ENCODE data around the gene UBXN10. TPM values are rescaled to one million over a fixed set of nuclear protein-coding genes. Genes with fewer than 3 reads are reported as not detected.

The UBXN10 gene
- total and polyA plus RNA-seq, 2 of the 4 experiments (the other 2 are of a cell fraction) = not detected

GRCh38 chr1:20215716-20216115, 29.8 kb downstream of the UBXN10 start:
- TF ChIP-seq NFE2L2 (IDR thresholded peaks at IDR 0.05; ENCODE audit: low read depth, low read length) (no peak), MXI1 (IDR thresholded peaks at IDR 0.05; ENCODE audit: borderline replicate concordance, low read depth, low read length) (no peak), MAFK (IDR thresholded peaks at IDR 0.05; ENCODE audit: low read depth, low read length) (no peak), RCOR1 (IDR thresholded peaks at IDR 0.05; ENCODE audit: insufficient replicate concordance, low read length) (no peak), CHD1 (IDR thresholded peaks at IDR 0.05; ENCODE audit: low read depth, low read length) (no peak), USF2 (IDR thresholded peaks at IDR 0.05; ENCODE audit: low read depth, low read length) (no peak), SMC3 (IDR thresholded peaks at IDR 0.05; ENCODE audit: low read depth, low read length) (no peak), RFX5 (IDR thresholded peaks at IDR 0.05; ENCODE audit: low read depth, low read length) (no peak), POLR2A (IDR thresholded peaks at IDR 0.05; ENCODE audit: low read depth, low read length) (no peak), CTCF (conservative IDR thresholded peaks at IDR 0.05; ENCODE audit: low read depth, low read length) (no peak)
- TF ChIP-seq, protein P1, sequence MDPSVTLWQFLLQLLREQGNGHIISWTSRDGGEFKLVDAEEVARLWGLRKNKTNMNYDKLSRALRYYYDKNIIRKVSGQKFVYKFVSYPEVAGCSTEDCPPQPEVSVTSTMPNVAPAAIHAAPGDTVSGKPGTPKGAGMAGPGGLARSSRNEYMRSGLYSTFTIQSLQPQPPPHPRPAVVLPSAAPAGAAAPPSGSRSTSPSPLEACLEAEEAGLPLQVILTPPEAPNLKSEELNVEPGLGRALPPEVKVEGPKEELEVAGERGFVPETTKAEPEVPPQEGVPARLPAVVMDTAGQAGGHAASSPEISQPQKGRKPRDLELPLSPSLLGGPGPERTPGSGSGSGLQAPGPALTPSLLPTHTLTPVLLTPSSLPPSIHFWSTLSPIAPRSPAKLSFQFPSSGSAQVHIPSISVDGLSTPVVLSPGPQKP (IDR thresholded peaks at IDR 0.05; ENCODE audit: borderline replicate concordance, low read depth, low read length) = no peak
- Histone ChIP-seq H3K9me1 (ENCODE audit: insufficient read depth, low read length) (no peaks in the 10 kb centered on the region), H3K23ac (ENCODE audit: low read depth, low read length) (no peak overlapping the region), H3K9ac (ENCODE audit: low read depth, low read length) (no peak overlapping the region), H2AK9ac (replicated peaks; ENCODE audit: low read depth, low read length, poor library complexity) (no peak overlapping the region), H2BK120ac (ENCODE audit: low read depth, low read length) (no peak overlapping the region), H4K5ac (ENCODE audit: low read depth, low read length) (no peak overlapping the region), H3K36me3 (ENCODE audit: control insufficient read depth, insufficient read depth, low read length) (no peaks in the 10 kb centered on the region), H3K27ac (ENCODE audit: insufficient read depth, low read length) (no peak overlapping the region), H2BK20ac (ENCODE audit: low read depth, low read length) (no peak overlapping the region), H3K4ac (ENCODE audit: low read depth, low read length) (no peak overlapping the region), H4K91ac (ENCODE audit: insufficient read depth, low read depth, low read length) (no peak overlapping the region), H4K20me1 (ENCODE audit: insufficient read depth, low read length) (no peaks in the 10 kb centered on the region), H2AFZ (replicated peaks; ENCODE audit: low read length, poor library complexity) (no peak overlapping the region), H4K8ac (ENCODE audit: low read depth in 2 of 2, low read length in 2 of 2) (no peak overlapping the region), H3K79me1 (ENCODE audit: low read depth in 1 of 2, low read length in 2 of 2) (no peaks in the 10 kb centered on the region), H3K27me3 (ENCODE audit: control insufficient read depth, insufficient read depth, low read length) (peaks cover 27% of the 10 kb centered on the region), H3K9me3 (ENCODE audit: control insufficient read depth, insufficient read depth, low read length) (no peaks in the 10 kb centered on the region), H3K14ac (replicated peaks; ENCODE audit: low read depth, low read length) (no peak overlapping the region), H3K4me2 (ENCODE audit: low read depth, low read length) (no peak overlapping the region), H2BK15ac (ENCODE audit: low read depth, low read length) (no peak overlapping the region), H3K4me1 (ENCODE audit: control insufficient read depth, insufficient read depth, low read length) (no peaks in the 10 kb centered on the region), H3K18ac (ENCODE audit: low read depth, low read length) (no peak overlapping the region), H3K56ac (ENCODE audit: extremely low read depth, insufficient read depth, low read length) (no peak overlapping the region), H2BK5ac (ENCODE audit: low read depth, low read length, poor library complexity, severe bottlenecking) (no peak overlapping the region), H2AK5ac (ENCODE audit: low read depth, low read length) (no peak overlapping the region), H3K4me3 (ENCODE audit: insufficient read depth, low read depth, low read length) (no peak overlapping the region)
- POLR2A ChIA-PET (ENCODE audit: unreplicated experiment) = no interaction called here
- dilution Hi-C loops (cut with HindIII; ENCODE audit: low sequenced_read_pairs, unreplicated experiment) (no loop called here), intact Hi-C loops (cut with micrococcal nuclease) (loop anchor here (1.0 to 5.0 kb wide), 2 partner anchors 297 to 417 kb away; partner anchors contain the start of gene PINK1), in situ Hi-C loops (cut with MboI; ENCODE audit: low sequenced_read_pairs) (loop anchor here (25.0 kb wide), 1 partner anchor 422 kb away; the partner anchor contains the start of gene PINK1)
- CTCF ChIA-PET = no interaction called here
- DNase-seq (no peak), ATAC-seq (ENCODE audit: low read depth) (no peak)
- BruUV-seq (replicated peaks) = no TSS peak
- no CpG with 5 or more reads among the region's 6 CpGs for WGBS, 2 experiments (ENCODE audit: extremely low coverage in 2 of 2, insufficient read length in 1 of 2)

Data from IMR-90 (cell line).